CD4-positive, alpha-beta T cell treated with Interleukin-15 for 1 hour (primary cell): Measurements from ENCODE around the gene GABRE.
"Not testable (repeated sequence)": the region's sequence is repeated elsewhere in the genome, so short reads cannot be mapped to it uniquely, and the experiment has no call there.

Source experiments
- DNase-seq: peaks from one replicate; pipeline ENCODE4 v3.0.0-alpha.2; 2020

Gene GABRE

DNA sequence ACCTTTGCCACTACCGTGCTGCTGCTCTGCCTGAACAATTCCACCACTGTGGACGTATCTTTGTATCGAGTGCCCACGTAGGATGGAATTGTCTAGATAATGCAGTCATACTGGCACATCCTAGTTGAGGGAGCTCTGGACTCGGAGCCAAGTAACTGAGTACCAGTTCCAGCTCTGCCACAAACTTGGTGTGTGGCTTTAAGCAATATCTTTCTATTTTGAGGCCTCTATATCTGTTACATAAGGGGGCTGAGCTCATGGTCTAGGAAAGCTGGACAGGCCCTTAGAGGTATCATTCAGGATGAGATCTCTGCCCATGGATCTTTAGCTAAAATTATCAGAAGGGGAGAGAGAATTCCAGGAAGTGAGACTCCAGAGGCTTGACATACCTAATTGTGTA is 12.4 kb downstream of the GABRE start:
- DNase-seq = no peak

DNA sequence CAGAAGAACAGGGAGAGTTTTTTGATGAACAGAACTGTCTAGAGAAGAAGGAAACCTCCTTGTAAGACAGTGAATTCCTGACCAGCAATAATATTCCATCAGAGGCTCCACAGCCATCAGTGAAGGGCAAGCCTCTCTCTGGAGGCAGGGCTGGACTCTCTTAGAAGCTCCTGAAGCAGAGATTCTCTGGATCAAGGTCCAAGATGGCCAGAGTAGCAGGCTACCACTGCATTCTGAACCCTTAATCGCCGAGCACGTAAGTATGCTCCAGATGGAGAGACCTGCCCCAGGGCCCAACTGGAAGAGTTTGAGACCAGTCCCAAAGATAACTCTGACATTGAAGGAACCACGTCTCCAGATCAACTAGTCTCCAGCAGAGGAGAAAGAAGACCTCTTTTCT is 16.4 kb downstream of the GABRE start:
- DNase-seq = no peak

DNA sequence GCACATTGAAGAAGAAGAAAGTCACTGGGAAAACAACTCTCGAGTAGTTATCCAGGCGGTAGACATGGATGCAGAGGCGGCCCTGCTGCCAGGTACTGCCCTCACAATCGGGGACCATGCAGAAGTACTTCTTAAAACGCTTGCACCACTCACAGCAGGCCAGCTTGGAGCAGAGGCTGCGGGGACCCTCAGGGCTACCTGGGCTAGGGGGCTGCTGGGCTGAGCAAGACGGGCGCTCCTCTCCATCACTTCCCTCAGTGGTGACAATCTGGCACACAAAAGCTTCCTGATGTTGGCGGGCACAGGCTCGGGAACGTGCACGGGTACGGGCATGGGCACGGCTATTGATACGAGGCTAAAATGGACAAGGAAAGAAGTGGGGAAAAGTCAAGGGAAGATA is 19.7 kb downstream of the GABRE start:
- DNase-seq = no peak

DNA sequence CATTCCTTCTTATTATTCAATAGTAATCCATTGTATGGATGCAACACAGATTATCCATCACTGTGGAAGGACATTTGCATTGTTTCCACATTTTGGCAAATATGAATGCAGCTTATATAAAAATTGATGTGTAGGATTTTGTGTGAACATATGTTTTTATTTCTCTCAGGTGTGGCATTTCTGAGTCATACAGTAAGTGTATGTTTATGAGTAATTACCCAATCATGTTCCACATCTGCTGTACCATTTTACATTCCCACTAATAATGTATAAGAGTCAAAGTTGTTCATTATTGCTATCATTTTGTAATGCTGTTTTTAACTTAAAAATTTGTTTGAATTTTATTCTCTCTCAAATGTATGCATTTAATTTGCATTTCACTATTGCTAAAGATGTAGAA is 36.3 kb downstream of the GABRE start:
- no peak for DNase-seq

DNA sequence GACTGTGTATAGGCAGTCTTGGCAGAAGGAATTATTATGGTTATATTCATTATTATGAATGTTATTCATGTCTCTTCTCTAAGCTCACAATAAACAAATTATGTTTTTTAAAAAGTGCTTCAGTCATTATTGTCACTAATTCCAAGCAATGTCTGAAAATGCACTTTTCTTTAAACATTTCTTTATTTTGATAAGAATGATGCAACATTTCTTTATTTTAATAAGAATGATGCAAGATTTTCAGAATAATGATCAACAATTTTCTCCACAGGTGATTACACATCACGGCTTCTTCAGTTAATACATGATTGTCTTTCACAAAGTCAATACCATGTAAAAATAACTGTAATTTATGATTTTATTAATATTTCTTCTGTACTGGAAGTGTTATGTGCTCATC is 39.1 kb downstream of the GABRE start:
- no peak for DNase-seq

DNA sequence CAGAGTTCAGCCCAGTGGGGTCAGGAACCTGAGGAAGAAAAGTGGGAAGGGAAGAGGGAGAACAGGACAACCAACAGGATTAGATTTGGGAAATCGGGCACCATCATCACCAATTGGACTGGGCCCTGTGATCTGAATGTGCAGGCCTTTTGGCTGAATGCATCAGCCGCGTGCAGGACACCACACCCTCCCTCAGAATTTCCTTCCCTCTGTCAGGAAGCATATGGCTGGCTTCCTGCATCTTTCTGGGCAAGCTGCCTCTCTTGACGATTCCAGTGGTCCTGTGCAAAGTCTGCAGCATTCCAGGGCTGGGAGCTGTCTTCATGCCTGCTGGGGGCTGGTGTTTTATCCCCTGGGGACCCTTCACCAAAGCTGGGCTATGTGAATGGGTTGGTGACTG is 45.4 kb downstream of the GABRE start:
- no peak for DNase-seq

DNA sequence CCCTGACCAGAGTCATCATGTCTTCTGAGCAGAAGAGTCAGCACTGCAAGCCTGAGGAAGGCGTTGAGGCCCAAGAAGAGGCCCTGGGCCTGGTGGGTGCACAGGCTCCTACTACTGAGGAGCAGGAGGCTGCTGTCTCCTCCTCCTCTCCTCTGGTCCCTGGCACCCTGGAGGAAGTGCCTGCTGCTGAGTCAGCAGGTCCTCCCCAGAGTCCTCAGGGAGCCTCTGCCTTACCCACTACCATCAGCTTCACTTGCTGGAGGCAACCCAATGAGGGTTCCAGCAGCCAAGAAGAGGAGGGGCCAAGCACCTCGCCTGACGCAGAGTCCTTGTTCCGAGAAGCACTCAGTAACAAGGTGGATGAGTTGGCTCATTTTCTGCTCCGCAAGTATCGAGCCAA is 50.8 kb downstream of the GABRE start:
- no peak for DNase-seq

DNA sequence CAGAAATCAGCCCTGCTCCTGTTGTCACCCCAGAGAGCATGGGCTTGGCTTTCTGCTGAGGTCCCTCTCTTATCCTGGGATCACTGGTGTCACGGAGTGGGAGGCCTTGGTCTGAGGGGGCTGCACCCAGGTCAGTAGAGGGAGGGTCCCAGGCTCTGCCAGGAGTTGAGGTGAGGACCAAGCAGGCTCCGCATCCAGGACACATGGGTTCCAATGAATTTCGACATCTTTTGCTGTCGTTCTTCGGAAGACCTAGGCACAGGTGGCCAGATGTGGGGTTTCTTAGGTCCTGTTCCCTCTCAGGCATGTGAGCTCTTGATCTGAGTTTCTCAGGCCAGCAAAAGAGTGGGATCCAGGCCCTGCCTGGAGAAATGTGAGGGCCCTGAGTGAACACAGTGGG is 51.8 kb downstream of the GABRE start:
- no peak for DNase-seq

DNA sequence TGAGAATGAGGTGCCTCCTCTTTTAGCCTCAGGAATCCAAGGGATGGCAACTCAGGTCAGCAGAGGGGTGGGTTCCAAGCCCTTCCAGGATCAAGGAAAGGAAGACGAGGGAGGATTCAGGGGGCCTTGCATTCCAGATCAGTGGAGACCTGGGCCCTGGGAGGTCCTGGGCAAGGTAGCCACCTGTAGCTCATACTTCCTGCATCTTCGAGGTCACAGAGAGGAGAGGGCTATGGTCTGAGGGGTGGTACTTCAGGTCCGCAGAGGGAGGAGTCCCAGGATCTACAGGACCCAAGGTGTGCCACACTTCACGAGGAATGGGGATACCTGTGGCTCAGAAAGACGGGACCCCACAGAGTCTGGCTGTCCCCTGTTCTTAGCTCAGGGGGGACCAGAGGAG is 52.6 kb downstream of the GABRE start:
- no peak for DNase-seq

DNA sequence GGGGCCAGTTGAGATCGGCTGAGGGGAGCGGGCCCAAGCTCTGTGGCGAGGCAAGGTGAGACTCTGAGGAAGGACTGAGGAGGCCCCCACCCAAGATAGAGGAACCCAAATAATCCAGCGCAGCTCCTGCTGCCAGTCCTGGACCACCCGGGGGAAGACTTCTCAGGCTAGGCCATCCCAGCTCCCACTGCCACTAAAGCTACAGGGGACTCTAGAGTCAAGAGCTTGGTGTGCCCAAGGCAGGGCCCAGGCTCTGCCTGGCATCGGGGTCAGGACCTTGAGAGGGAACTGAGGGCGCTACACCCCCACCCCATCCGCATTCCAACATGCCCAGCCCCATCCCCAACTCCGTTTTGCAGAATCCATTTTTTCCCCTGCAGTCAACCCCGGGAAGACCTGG is 53.2 kb downstream of the GABRE start:
- DNase-seq = no peak

DNA sequence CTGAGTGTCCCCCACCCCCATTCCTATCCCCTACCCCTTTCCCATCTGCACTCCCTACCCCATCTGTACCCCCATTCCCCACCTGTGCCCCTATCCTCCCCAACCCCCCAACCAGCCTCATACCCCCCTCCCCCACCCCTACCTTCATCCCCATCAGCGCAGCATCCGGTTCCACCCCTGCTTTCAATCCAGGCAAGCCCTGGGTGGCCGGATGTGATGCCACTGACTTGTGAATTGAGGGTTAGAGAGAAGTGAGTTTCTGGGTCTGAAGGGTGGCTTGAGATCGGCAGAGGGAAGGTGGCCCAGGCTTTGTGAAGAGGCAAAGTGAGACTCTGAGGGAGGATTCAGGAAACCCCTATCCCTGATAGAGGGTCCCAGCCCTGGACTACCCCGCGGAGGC is 53.9 kb downstream of the GABRE start:
- DNase-seq = no peak

DNA sequence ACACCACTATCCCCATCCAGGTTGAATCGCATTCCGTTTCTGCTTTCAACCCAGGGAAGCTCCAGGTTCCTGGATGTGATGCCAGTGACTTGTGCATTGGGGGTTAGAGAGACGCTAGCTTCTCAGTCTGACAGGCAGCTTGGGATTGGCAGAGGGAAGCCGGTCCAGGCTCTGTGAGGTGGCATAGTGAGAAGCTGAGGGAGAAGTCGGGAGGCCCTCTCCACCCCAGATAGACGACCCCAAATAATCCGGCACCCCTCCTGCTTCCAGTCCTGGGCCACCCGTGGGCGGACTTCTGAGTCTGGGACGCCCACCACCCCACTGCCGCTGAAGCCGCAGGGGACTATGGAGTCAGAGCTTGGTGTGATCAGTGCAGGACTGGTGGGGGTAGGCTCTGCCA is 54.4 kb downstream of the GABRE start:
- no peak for DNase-seq

DNA sequence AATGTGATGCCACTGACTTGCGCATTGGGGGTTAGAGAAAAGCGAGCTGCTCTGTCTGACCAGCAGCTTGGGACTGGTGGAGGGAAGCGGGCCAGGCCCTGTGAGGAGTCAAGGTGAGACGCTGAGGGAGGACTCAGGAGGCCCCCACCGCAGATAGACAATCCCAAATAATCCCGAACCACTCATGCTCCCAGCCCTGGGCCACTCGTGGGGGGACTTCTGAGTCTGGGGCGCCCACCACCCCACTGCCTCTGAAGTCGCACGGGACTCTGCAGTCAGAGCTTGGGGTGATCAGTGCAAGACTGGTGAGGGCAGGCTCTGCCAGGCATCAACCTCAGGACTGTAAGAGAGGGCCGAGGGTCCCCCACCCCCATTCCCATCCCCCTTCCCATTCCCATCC is 54.9 kb downstream of the GABRE start:
- DNase-seq = no peak

DNA sequence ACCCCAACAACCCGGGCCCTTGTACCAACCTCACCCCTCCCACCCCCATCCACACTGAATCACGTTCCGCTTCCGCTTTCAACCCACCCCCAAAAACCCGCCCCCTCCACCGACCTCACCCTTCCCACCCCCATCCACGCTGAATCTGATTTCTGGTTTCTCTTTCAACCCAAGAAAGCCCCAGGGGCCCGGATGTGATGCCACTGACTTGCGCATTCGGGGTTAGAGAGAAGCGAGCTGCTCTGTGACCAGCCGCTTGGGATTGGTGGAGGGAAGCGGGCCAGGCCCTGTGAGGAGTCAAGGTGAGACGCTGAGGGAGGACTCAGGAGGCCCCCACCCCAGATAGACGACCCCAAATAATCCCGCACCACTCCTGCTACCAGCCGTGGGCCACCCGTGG is 55.7 kb downstream of the GABRE start:
- DNase-seq = not testable (repeated sequence)

DNA sequence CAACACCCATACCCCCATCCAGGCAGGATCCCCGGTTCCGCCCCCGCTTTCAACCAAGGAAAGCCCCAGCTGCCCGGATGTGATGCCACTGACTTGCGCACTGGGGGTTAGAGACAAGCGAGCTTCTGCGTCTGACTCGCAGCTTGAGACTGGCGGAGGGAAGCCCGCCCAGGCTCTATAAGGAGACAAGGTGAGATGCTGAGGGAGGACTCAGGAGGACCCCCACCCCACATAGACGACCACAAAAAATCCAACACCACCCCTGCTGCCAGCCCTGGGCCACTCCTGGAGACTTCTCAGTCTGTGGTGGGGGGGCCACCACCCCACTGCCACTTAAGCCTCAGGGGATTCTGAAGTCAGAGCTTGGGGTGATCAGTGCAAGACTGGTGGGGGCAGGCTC is 61.7 kb downstream of the GABRE start, which contains the start of gene MAGEA4:
MAGEA4 (plus strand) TSS at position 110 of the 400 bp plus-strand sequence. CDS start 10,776 bp downstream, outside the sequence.
- DNase-seq = no peak

DNA sequence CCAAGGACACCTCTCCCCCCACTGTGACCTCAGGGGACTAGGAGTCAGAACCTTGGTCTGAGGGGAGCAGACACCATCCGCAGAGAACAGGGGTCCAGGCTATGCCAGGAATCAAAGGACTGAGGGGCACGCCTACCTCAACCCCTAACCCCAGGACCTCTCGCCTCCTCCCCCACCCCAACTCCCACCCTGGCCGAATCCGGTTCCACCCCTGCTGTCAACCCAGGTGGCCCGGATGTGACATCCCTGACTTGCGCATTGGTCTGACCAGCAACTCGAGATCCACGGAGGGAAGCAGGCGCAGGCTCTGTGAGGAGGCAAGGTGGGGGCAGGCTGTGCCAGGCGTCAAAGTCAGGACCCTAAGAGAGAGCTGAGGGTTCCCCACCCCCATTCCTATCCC is 62.3 kb downstream of the GABRE start:
- DNase-seq = no peak

DNA sequence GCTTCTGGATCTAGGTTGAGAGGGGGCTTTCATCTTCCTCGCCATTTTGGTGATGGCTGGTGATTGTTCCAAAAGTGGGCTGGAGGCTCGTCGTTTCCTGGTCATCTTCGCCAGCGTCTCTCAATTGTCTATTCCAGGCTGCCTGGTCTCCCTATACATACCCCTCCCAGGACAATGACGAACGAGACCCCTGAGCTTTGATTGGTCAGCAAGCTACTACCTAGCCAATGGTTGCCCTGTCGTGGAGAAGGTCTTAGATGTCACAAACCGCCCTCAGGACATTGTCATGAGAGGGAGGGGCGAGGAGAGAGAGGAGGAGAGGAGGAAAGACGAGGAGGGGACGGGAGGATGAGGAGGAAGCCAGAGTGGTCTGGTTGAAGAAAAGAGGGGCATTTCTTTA is 69.5 kb downstream of the GABRE start:
- DNase-seq = no peak
